GM21717 (cell line): ENCODE data around the gene SEMA3F.

Experiments
- ATAC-seq: cut with Tn5 transposase; IDR thresholded peaks from one replicate; pipeline ENCODE4 v1.9.1; 2021; ENCODE audit warnings: mild to moderate bottlenecking, moderate library complexity; ENCODE audit not compliant: unreplicated experiment

SEMA3F gene

GRCh38 chr3:50155491-50155878, 361 bp downstream of the SEMA3F start:
- no peak for ATAC-seq

- no peak for ATAC-seq
Measured at GRCh38 chr3:50155891-50156290, 767 bp downstream of the SEMA3F start.

GRCh38 chr3:50156549-50157493, 1.7 kb downstream of the SEMA3F start:
- ATAC-seq, result no peak

- no peak for ATAC-seq
Measured at GRCh38 chr3:50157827-50158529, 2.9 kb downstream of the SEMA3F start.

- ATAC-seq, result no peak
Measured at GRCh38 chr3:50158530-50159146, 3.5 kb downstream of the SEMA3F start.

- no peak for ATAC-seq
Measured at GRCh38 chr3:50160561-50160983, 5.4 kb downstream of the SEMA3F start.

GRCh38 chr3:50161320-50161719, 6.2 kb downstream of the SEMA3F start:
- no peak for ATAC-seq

GRCh38 chr3:50162034-50162883, 7.1 kb downstream of the SEMA3F start:
- ATAC-seq, result no peak

GRCh38 chr3:50163572-50164455, 8.7 kb downstream of the SEMA3F start:
- ATAC-seq, result no peak

- no peak for ATAC-seq
Measured at GRCh38 chr3:50164481-50164880, 9.4 kb downstream of the SEMA3F start.

GRCh38 chr3:50164984-50165909, 10.1 kb downstream of the SEMA3F start:
- ATAC-seq, result no peak

- no peak for ATAC-seq
Measured at GRCh38 chr3:50165910-50166538, 10.9 kb downstream of the SEMA3F start.

GRCh38 chr3:50166620-50167019, 11.5 kb downstream of the SEMA3F start:
- no peak for ATAC-seq

- no peak for ATAC-seq
Measured at GRCh38 chr3:50167069-50167840, 12.1 kb downstream of the SEMA3F start.

GRCh38 chr3:50167841-50168209, 12.7 kb downstream of the SEMA3F start:
- ATAC-seq, result no peak

- ATAC-seq, result no peak
Measured at GRCh38 chr3:50168388-50168787, 13.3 kb downstream of the SEMA3F start.

GRCh38 chr3:50168791-50169190, 13.7 kb downstream of the SEMA3F start:
- ATAC-seq, result no peak
